Activated T-cell treated with anti-CD3 and anti-CD28 coated beads for 1 hour (primary cell): ENCODE results near the gene PTPRJ.

ENCODE experiments used
- DNase-seq: peaks from one replicate; pipeline ENCODE4 v3.0.0-alpha.2; 2020; ENCODE audit warnings: low read depth

Gene PTPRJ

DNA sequence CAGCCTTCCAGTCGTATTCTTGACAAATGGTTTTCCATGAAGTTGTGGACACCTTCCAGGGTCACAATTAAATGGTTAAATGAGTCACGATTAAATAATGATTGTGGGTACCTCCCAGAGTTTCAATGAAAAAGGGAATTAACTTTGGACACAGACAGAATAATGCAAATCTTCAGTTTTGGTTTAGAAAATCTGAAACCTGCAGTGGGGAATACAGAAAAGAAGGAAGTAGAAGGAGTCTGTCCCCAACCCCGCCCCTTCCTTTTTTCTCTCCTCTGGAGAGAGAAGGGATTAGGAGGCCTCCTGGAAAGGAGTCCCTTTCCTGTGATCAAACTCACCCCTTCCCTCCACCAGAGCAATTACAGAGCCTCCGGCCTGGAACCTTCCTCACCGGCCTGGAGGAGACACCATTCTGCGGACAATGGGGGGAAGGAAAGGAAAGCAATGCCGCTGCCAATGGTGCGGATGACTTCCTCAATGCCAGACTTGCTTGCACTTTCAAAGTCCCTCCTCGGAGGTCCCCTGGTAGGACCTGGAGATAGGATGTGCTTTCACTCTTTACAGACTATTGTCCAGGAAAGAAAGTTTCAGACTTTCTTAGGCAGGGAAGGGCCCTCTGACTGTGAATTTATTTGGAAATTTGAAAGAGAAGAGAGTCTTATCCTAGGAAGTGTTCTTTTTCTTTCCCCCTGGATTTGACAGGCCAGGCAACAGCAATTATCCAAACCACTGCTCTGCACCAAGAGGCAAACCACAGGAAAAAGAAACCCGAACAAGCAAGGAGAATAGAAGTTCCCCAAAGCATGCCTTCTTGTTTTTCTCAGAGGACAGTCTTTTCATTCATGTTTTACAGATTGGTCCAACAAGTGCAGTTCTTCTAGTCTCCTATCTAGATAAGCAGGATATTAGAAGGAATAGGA lies 86.8 kb downstream of the PTPRJ start:
- no peak for DNase-seq

DNA sequence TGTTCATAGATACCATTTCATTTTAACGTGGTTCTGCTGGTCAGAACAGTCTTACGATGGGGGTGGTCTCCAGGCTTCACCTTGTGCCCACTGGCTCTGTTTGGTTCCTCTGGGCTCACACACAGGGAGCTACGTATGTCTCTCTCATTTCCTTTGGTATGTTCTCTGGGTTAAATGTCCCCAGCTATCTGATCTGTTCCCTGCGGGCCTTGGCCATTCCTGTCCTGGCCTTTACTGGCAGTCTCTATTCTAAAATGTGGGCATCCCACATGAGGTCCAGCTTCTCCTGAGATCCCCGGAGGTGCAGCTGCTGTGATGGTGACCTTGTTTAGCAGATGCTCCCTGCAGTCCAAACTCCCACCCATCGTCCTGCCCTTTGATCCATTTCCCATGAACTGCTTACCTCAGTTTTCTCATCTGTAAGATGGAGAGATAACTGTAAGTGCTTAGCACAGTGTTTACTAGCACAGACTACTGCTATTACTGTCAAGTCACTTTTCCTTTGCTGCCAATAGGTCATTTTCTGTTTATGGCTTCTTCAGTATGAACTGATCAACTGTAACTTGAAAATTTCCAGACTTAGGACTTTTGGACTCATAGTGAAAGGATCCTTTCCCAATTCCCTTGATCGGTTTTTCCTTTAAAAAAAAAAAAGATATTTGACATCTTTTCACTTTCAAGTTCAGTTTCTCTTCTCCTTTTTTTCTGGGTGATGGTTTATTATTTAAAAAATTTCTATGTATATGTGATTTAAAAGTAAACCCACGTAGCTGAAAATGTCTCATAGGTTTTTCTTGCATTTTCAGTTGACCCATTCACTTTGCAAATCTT lies 92.9 kb downstream of the PTPRJ start:
- DNase-seq, result no peak

DNA sequence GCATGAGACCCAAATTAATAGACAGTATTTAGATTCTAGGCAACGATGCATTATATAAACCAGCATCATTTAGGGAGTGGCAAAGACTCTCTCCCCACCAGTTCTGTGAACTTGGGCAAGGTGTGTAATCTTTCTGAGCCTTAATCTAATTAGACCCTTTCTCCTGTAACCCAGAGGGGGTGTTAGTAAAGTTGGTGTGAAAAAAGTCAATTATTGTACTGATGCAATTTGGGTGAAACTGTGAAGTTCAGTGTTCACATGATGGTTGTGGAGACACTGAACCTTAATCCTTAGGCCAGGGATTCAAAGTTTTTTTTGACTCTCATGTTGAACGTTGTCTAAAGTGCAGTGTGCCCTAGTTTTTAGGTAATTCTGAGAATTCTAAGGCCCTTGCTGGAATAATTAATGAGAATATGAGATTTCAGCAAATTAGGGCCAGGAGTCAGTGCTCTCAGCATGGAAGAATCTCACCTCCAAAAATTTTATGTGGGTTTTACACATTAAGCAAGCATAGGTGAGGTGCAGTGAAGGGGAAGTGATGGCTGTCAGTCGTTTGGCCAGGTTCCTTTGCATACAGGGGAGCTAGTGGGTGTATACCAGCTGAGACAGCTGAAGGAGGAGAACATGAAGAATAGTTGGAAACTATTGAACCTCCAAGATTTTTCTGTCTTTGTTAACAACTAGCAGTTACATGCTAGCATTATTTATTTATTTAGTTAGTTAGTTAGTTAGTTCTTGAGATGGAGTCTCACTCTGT lies 94.2 kb downstream of the PTPRJ start:
- no peak for DNase-seq

DNA sequence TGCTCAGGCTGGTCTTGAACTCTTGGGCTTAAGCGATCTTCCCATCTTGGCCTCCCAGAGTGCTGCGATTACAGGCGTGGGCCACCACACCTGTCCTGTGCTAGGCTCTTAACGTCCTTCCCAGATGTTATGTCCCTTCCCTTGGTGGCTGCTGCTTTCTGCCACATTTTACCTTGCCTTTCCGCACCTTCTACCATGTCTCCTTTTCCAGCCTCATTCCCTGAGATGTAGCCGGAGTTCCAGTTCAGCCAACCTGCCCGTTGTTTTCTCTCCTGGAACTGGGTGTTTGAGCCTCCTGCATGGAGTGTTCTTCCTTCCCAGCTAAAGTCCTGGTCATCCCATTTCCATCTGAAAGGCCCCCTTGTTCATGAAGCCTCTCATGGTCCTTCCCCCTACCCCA lies 95.3 kb downstream of the PTPRJ start:
- DNase-seq, result no peak

DNA sequence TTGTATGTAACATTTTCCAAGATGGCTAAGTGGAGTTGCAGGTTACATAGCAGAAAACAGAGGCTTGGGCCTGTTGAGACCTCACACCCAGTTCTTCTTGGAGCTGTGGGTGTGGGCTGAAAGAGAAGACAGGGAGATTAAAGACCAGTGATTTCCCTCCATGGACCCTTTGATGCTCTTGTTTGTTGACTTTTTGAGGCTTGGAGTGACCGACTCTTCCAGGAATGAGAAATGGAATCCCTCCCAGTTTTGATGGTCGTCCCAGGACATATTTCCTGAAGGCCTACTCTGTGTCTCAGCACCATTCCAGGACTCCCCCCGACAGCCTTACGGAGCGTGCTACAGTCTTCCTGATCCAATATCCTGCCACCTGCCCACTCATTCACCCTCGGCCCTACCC lies 96.9 kb downstream of the PTPRJ start:
- no peak for DNase-seq

DNA sequence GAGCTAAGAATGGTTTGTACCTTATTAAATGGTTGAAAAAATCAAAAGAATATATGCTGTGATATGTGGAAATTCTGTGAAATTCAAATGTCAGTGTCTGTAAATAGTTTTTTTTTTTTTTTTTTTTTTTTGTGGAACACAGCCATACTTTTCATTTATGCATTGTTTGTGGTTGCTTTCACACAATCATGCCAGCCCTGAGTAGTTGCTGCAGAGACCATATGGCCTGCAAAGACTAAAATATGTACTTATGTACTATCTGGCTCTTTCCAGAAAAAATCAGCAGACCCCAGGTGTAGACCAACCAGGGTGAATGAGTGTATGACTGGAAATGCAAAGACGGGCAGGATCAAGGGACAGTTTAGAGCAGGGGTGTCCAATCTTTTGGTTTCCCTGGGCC lies 98.3 kb downstream of the PTPRJ start:
- DNase-seq, result no peak

DNA sequence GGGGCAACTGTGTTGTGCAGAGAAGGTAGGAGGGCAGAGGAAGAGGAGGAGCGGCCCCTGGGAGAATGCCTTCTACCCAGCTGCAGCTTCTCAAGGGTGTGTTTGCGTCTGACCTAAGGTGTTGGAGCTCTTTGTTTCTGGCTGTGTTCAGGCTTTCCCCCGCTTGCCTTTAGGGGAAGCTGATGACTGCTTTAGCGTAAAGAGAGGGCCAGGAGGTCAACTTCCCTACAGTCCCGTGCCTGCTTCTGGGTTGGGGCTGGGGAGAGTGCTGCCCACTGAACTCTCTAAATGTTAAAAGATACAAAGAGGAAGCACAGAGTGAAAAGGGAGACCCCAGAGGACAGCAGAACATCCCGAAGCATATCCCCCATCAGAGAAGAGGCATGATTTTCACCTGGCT lies 99.2 kb downstream of the PTPRJ start:
- no peak for DNase-seq

DNA sequence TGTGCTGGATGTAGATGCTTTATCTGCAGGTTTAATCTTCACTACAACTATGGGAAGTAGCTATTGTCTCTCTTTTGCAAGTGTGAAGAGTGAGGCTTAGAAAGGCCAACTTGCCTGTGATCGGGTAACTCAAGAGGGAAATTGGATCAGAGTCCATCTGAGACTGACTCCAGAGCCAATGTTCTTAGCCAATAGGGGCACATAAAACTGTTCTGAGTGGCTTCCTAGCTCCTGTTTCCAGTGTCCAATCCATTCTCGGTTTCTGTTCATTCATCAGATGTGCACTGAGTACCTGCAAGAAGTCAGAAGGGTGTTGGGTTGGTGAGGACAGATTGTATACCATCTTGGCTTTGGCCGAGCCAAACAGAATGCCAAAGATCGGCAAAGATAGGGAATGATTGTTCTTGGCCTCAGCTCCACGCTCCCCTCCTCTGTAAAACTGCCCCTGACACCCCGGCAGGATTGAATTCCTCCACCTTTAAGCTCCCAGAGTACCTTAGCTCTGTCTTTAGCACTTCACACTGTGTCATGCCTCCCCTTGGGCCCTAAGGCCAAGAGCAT lies 100.0 kb downstream of the PTPRJ start:
- DNase-seq, result no peak

DNA sequence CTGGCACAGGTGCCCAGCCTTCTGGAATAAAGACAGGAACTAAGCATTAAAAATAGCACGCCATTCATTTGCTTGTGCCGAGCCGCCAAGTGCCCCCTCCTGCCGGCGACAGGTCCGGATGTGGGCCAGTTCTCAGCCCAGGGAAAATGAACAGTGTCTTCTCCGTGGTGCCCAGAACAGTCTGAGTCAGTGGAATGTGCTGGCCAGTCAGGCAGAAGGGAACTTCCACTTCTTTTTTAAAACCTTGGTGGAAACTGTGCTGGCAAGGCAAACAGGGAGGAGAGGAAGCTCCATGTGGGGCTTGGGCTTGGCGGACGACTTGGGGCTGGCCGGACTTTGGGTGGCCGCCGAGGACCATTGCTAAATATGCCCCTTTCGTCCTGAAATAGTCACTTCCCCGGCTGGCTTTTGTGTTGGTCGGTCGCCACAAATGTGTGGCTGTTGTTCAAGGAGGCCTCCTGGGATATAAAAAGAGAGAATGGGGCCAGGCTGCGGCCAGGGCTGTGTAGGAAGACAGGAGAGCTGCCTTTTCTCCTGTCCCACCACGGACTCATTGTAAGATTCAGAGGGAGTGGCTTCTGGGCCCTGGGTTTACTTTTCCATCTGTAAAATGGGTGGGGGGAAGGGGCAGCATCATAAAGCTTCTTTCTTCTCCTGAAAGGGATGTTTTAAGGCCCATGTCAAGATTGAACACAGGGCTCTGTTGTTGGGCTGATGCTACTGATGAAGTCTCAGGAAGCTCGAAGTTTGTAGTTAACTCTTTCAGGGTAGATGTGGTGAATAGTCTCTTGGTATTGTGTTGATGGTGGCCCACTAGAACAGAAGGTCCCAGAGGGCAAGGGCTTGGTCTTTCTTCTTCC lies 101.0 kb downstream of the PTPRJ start:
- DNase-seq, result no peak

DNA sequence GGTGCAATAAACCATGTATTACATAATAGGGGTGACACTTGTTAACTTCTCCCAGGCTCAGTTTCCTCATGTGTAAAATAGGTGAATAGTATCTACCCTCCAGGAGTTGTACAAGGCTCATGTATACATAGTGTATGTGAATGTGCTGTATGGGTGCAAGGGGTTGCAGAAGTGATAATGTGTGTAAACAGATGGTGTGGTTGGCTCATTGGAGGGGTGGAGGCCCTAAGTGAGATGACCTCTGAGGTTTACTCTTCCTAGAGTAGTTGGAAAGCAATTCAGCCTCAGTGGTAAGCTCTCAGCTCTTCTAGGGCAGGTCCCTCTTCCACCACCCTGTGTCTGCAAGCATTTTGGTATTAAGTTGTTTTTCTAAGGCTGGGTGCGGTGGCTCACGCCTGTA lies 102.4 kb downstream of the PTPRJ start:
- DNase-seq, result no peak

DNA sequence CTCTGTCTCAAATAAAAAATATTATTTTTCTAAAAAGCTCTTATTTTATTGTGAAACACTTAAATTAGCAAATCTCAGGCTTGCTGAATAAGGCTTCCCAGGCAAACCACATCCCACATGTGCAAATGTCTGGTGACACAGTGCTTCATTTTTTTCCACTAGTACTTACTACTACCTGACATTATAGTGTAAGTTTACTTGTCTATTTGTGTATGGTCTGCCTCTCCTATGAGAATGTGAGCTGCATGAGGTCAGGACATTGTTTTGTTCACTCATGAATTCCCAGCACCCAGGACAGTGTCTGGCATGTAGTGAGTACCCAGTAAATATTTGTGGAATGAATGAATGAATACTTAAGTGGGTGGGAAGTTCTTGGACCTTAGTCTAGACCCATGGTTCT lies 103.1 kb downstream of the PTPRJ start:
- DNase-seq, result no peak

DNA sequence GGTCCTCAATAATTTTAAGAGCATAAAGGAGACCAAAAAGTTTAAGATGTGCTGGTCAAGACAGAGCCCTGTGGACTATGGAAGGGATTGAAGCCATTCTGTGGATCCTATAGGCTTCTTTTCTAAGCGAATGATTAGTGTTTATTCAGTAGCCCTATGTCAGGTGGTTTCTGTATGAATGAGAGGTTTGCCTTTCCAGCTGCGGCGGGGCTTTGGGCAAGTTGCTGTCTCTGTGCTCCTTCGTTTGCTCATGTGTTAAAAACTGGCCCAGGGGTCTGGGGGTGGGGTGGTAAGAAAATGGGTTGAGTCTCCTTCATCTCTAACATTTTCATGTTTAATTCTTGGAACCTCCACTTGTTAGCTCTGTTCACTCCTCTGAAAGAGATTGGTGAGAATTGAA lies 105.3 kb downstream of the PTPRJ start:
- DNase-seq, result no peak

DNA sequence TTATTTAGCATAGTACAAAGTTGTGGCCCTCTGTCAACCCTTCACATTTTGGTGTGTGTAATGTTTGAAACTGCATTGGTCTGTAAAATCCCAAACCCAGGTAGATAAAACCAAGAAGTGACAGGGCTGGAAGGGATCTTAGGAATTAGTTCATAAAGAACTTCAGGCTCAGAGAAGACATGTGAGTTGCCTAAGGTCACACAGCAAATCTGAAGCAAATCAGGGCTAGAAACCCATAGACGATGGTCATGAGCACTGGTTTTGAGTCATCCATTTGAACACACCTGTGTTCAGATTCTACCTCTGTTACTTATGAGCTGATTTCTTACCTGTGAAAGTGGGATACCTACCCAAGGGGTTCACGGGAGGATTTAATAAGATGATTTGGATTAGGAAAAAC lies 107.1 kb downstream of the PTPRJ start:
- DNase-seq, result no peak

DNA sequence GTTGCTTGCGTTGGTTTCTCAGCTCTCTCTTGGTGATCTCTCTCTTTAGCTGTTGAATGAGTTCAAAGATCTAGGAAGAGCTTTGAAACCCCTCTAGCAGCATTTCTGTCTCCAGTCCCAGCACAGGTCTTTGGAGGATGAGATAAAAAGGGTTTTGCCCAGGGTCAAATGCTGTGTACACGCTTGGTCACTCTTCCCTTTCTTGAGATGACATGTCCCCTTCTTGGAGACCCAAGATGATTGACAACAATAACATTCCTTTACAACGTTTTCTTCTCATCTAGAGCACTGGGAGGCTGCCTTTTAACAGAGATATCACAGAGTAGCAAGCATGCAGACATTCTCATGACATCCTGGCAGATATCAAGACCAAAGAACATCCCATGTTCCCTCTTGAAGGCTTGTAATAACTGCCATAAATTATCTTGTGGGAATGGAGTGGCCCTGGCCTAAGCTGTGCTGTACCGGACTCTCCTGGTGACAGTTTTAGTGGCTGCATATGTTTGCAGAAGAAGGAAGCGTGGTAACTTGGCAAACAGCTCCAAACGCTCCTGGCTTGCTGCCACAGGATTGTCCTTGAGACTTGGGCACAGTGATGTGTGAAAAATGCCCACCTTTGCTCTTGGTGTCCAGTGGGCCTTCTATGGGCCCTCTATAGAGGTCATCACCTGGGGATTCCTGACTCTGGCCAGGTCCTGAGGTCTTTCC lies 107.8 kb downstream of the PTPRJ start:
- DNase-seq, result no peak

DNA sequence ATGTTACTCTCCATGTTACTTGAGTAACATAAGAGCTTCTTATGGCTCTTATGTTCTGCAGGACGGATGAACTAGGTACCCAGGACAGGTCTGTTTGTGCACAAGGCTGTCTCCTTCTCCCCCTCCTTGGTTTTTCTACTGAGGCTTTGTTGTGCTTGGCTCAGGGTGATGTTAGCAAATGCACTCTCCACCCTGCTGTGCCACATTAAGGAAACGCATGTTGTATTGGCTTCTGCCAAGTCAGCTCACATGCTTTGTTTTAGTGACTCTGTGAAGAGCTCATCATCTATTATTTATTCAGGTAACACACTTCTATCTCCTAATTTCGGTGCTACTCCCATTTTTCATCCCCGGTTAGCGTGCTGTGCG lies 108.3 kb downstream of the PTPRJ start:
- no peak for DNase-seq

DNA sequence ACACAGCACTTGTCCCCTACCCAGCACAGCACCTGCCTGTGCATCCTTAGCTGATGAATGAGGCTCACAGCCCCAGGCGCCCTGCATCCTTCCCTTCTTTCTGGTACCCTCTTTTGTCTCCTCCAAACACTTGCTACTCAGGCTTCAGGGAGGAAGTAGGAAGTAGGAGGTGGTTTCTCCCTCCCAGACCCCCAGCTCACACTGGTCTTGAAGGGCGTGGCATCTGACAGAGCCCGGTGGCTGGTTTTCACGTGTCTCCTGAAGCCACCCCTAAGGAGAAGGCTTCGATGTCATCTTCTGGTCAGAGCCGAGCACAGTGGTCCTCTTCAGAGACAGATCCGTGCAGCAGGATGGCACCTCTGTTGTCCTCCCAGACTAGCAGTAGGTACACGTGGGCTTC lies 109.8 kb downstream of the PTPRJ start:
- no peak for DNase-seq

DNA sequence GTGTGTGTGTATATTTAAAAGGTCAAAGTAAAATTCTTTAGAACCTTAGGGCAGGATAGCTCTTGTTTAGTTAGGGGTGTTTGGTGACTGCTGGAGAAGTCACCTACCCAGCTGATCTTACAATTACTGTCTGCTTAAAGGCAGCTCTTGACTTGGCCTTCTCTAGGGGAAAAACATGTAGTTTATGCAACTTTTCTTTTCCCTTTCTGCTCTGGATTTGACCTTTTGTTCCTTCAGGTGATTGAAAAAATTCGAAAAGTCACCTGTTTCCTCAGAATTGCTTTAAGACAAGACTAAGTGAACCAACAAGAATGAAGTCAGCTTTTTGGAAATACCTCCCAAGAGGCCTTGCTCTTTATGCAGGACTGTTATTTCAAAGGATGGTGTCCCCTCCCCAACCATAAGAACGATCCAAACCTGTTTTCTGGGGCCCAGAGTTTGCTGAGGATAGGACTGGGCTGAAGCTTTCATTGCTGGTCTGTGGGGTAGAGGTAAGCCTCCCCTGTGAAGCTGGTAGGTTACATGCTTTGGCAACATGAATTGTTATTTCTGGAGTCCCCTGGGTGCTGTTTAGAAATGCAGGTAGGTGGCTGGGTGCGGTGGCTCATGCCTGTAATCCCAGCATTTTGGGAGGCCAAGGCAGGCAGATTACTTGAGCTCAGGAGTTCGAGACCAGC lies 111.2 kb downstream of the PTPRJ start:
- DNase-seq, result no peak

DNA sequence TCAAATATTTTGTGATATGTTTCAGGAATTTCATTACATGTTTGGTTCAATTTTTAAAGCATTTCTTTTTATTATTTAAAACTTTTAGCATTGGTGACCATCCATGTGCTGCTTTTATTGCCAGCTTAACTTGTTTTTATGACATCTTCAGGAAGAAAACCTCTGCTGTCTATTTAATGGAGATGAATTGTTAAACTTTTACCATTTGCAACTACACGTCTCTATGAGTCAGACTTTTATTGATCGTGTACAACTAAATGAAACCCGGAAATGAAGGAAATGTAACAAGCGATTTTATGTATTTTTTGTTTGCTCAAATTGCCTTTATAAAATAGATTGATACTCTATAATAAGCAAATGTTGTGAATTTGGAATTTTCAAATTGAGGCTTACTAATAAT lies 113.0 kb downstream of the PTPRJ start:
- DNase-seq, result no peak

DNA sequence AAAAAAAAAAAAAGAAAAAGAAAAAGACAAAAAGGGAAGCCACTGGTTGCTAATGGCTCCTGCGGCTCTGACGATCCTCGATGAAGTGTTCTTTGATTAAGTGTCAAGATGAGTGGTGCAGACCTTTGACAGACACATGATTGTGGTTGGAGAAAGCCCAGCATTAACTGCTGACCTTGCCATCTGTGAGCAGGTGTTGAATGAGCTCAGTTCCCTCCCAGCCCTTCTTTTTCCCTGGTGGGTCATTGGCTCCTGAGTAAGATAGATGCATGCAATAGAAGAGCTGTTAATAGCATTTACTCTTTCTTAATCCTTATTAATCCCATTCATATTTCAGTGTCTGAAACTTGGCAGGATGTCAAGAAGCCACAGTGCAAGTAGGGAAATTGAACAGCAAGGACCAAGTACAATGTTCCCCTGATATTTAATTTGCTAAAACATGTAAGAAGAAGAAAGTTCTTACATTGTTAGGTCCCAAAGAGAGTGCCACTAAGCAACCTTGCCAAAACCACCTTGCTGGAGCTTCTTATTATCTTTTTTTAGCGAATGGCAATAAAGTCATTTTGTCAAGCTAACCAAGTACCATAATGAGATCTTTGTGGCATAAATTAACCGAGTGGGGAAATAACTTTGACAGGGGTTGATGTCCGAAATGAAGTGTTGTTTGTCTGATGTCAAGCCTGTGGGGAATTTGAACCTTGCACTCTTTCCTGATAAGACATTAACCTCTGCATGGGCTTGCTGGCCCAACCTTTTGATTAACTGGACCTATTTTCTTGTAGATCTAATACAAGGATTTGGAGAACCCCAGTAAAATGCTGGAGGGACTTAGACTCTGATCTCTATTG lies 113.7 kb downstream of the PTPRJ start:
- DNase-seq, result no peak
